ENCODE data around the gene CCIN. TPM values are rescaled to one million over a fixed set of nuclear protein-coding genes. Genes with fewer than 3 reads are reported as not detected.

Gene CCIN
- total RNA-seq, 4 donors from 2014 or later, result not detected

DNA sequence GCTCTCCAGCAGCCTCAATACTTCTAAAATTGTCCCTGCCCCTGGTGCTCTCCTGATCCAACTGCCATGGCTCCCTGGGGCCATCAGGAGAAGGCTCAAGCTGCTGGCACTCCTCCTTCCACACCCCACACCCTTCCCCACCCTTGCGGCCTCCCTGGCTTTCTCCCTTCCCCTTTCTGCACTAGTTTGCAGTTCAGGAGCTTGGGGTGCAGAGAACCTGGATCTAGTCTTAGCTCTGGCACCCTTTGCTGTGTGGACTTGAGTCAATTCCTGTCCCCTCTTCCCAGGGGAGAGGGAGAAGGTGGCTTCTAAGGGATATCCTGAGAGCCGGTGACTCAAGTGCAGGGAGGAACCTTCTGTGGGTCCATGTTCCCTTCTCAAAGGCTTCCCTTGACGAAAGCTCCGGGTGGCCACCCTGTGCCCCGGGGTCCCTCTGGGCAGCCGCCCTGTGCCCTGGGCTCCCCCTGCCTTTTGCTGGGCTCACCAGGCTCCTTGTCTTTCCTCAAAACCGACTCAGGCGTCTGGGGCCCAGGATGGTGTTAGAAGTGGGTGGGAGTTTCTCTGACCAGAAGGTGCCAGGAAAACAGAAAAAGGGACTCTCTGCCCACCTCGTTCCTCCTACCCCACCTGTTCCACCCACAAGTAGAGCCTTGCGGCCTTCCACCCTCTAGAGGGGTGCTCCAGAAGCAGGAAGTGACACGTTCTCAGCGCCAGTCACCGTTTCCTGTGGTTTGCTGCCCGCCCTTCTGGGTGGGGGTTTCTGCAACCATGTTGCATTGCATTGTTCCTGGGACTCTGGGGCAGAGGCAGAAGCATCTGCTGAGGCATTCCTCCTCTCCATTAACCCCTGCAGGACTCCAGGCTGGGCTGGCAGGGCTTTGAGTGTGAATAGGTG lies 17.6 kb upstream of the CCIN start:
- peak in 2 of 3 donors; percentile 88 to 94 for DNase-seq
- Histone ChIP-seq H3K4me3 (peak overlapping the region in 1 of 4 donors; percentile 10), H3K27ac (peak overlapping the region; percentile 63 to 88 (median 80)), H3K27me3 (no peaks in the 10 kb centered on the region), H3K36me3 (peaks cover 0 to 7% (median 0%) of the 10 kb centered on the region in 3 donors), H3K4me1 (peaks cover 0 to 60% (median 36%) of the 10 kb centered on the region in 4 donors), H3K9me3 (no peaks in the 10 kb centered on the region)
- no peak for TF ChIP-seq POLR2A (IDR thresholded peaks at IDR 0.05)

DNA sequence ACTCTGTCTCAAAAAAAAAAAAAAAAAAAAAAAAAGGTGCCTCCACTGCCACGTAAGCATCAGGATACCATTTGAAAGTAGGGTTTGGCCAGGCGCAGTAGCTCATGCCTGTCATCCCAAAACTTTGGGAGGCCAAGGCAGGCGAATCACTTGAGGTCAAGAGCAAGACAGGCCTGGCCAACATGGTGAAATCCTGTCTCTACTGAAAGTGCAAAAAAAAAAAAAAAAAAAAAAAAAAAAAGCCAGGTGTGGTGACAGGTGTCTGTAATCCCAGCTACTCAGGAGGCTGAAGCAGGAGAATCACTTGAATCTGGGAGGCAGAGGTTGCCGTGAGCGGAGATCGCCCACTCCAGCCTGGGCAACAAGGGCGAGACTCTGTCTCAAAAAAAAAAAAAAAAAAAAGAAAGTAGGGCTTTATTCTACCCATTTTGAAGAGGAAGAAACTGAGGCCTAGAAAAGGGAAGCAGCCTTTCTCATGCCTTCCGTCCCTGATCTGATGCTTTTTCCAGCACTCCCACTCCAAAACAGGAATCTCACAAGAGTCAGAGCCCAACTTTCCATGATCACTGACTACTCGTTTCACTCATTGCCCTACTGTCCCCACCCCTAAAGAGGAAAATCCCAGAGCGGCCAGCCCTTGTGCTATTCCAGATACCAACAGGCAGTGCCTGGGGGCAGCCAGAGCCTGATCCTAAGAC lies 16.3 kb upstream of the CCIN start:
- TF ChIP-seq, protein P1, sequence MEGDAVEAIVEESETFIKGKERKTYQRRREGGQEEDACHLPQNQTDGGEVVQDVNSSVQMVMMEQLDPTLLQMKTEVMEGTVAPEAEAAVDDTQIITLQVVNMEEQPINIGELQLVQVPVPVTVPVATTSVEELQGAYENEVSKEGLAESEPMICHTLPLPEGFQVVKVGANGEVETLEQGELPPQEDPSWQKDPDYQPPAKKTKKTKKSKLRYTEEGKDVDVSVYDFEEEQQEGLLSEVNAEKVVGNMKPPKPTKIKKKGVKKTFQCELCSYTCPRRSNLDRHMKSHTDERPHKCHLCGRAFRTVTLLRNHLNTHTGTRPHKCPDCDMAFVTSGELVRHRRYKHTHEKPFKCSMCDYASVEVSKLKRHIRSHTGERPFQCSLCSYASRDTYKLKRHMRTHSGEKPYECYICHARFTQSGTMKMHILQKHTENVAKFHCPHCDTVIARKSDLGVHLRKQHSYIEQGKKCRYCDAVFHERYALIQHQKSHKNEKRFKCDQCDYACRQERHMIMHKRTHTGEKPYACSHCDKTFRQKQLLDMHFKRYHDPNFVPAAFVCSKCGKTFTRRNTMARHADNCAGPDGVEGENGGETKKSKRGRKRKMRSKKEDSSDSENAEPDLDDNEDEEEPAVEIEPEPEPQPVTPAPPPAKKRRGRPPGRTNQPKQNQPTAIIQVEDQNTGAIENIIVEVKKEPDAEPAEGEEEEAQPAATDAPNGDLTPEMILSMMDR (IDR thresholded peaks at IDR 0.05), result no peak
- no peak overlapping the region for H3K4me3 ChIP-seq
- peaks cover 0 to 14% (median 0%) of the 10 kb centered on the region in 3 donors for H3K36me3 ChIP-seq
- peaks cover 0 to 50% (median 35%) of the 10 kb centered on the region in 4 donors for H3K4me1 ChIP-seq
- H3K27me3 ChIP-seq, result no peaks in the 10 kb centered on the region
- H3K27ac ChIP-seq, result peak overlapping the region in 3 of 4 donors; percentile 35 to 81 (median 74)
- no peaks in the 10 kb centered on the region for H3K9me3 ChIP-seq
- DNase-seq, result no peak

DNA sequence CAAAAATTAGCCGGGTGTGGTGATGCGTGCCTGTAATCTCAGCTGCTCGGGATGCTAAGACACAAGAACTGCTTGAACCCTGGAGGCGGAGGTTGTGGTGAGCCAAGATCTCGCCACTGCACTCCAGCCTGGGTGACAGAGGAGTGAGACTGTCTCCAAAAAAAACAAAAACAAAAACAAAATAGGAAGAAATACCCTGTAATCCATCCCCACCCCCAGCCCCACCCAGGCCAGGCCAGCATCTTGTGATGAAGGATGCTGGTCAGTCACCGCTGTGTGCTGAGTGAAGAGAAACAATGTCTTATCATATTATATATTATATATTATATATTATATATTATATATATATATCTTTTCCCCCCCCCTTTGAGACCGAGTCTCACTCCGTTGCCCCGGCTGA lies 15.4 kb upstream of the CCIN start:
- DNase-seq, result no peak
- Histone ChIP-seq H3K4me1 (peaks cover 0 to 44% (median 26%) of the 10 kb centered on the region in 4 donors), H3K27ac (peak overlapping the region in 3 of 4 donors; percentile 35 to 81 (median 74))

DNA sequence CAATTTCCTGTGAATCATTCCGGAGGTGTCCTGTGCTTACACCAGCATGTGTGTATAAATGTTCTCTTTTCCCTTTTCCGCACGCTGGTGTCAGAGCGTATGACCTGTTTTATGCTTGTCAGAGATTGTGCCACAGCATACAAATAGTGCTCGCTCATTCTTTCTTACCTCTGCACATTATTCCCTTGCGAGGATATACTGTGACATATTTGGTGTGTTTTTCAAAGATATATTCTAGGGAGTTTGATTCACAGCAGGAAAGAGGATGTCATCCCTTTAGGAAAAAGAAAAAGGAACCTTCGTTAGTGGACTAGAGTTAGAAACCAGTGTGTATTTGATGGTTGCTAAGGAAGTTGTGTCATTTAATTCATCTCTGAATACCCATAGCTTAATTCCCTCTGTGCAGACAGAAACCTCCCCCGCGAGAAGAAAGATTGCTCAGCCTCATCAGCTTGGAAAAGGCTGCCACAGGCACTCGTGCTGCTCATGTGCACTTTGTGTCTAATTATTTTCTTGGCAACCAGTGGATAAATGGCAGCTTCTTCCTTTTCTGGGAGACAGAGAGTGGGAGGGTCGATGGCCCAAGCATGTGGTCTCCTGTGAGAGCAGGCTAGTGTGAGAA lies 14.7 kb upstream of the CCIN start:
- DNase-seq, result peak in 1 of 3 donors; percentile 61
- Histone ChIP-seq H3K36me3 (peaks cover 0 to 14% (median 0%) of the 10 kb centered on the region in 3 donors), H3K9me3 (no peaks in the 10 kb centered on the region), H3K4me1 (peaks cover 0 to 38% (median 19%) of the 10 kb centered on the region in 4 donors), H3K27me3 (no peaks in the 10 kb centered on the region), H3K4me3 (no peak overlapping the region), H3K27ac (peak overlapping the region; percentile 7 to 81 (median 59))
- no peak for TF ChIP-seq POLR2A (IDR thresholded peaks at IDR 0.05)
- TF ChIP-seq, protein P1 (IDR thresholded peaks at IDR 0.05), result no peak

More for the DNA sequence above, 15.4 kb upstream of the CCIN start:
- TF ChIP-seq, protein P1 (IDR thresholded peaks at IDR 0.05), result no peak
- no peak for TF ChIP-seq POLR2A (IDR thresholded peaks at IDR 0.05)
- peaks cover 0 to 14% (median 0%) of the 10 kb centered on the region in 3 donors for H3K36me3 ChIP-seq
- no peaks in the 10 kb centered on the region for H3K9me3 ChIP-seq
- H3K4me3 ChIP-seq, result no peak overlapping the region
- H3K27me3 ChIP-seq, result no peaks in the 10 kb centered on the region

DNA sequence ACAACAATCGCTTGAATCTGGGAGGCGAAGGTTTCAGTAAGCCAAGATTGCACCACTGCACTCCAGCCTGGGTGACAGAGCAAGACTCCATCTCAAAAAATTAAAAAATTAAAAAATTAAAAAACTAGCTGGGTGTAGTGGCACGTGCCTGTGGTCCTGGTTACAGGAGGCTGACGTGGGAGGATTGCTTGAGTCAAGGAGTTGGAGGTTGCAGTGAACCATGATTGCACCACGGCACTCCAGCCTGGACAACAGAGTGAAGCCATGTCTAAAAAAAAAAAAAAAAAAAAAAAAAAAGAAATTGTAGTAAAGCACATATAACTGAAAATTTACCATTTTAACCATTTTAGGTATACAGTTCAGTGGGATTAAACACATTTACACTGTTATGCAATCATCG lies 13.1 kb upstream of the CCIN start:
- H3K36me3 ChIP-seq, result peaks cover 0 to 14% (median 0%) of the 10 kb centered on the region in 3 donors
- DNase-seq, result no peak
- no peak for TF ChIP-seq POLR2A (IDR thresholded peaks at IDR 0.05)
- TF ChIP-seq, protein P1 (IDR thresholded peaks at IDR 0.05), result no peak
- peak overlapping the region in 1 of 4 donors; percentile 8 for H3K27ac ChIP-seq
- no peaks in the 10 kb centered on the region for H3K9me3 ChIP-seq
- no peaks in the 10 kb centered on the region for H3K27me3 ChIP-seq
- H3K4me1 ChIP-seq, result peaks cover 0 to 22% (median 14%) of the 10 kb centered on the region in 4 donors
- no peak overlapping the region for H3K4me3 ChIP-seq

Data from Peyer's patch (tissue), 4 donors.